ENCODE data around the gene EIF4G2.
A peak's percentile ranks its signal among the peaks of the same experiment; 100 is the strongest.

Gene EIF4G2

GRCh38 chr11:10808553-10809372 lies at the start of gene EIF4G2:
Gene EIF4G2, minus strand, starts transcription at chr11:10808926.
- TF ChIP-seq CTCF (conservative IDR thresholded peaks at IDR 0.05; ENCODE audit: low read length), result no peak

DNA sequence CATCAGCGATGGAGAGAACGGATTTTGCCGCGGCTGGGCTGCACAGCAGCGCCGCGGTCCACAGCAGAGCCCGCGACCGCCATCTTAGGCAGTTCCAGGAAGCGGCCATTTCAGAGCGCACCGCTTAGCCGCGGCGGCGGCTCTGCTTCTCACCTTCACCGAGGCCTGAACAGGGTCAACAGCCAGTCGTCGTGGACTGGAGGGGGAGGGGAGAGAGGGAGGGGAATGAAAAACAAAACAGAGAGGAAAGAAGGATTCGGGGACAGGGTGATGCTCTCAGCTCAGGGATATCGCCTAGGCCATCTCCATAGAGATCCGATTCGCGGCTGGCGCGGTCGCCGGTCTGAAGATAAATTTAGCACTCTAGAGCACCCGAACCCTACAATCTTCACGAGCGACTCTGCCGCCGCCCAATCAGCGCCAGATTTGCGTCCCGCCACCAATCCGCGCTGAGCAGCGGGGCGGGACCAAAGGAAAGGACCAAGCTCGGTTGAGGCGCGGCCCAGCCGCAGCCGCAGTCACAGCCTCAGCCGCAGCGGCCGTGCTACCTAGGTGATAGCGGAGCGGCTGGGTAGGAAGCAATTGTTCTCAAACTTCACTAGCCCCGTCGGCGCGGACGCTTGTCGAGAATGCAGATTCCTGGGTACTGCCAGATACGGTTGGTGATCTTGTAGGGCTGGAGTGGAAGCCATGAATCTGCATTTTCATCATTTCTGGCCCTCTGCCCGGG lies 49.1 kb upstream of the EIF4G2 start, which contains the start of gene ZBED5:
Gene ZBED5 (minus strand): TSS at position 345 of the 730 bp plus-strand sequence. CDS start 3,108 bp downstream, outside the sequence.
- no peak for TF ChIP-seq CTCF (conservative IDR thresholded peaks at IDR 0.05; ENCODE audit: low read length)

More at GRCh38 chr11:10808553-10809372, at the start of gene EIF4G2:
- peak within 1 kb of the TSS; percentile 86 for H3K4me3 ChIP-seq (ENCODE audit: low read length)
- peak; percentile 98 for DNase-seq (ENCODE audit: low read depth)

DNA sequence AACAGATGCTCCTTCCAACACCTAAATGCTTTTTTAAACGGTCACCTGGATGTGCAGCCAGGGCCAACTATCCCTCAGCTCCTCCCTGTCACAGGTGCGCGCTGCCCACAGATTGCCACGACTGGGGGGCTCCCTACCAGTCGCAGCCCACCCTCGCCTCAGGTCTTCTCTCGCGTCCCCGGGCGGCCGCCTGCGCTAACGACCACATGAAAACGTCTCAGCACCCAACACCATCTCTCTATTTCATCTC lies 48.7 kb upstream of the EIF4G2 start:
- H3K4me3 ChIP-seq (ENCODE audit: low read length), result peak overlapping the region; percentile 97
- DNase-seq (ENCODE audit: low read depth), result no peak
- no peak for TF ChIP-seq CTCF (conservative IDR thresholded peaks at IDR 0.05; ENCODE audit: low read length)

More for the DNA sequence above, 49.1 kb upstream of the EIF4G2 start, which contains the start of gene ZBED5:
- DNase-seq (ENCODE audit: low read depth), result peak; percentile 97
- peak within 1 kb of the TSS; percentile 97 for H3K4me3 ChIP-seq (ENCODE audit: low read length)

GRCh38 chr11:10856689-10857458 lies 48.1 kb upstream of the EIF4G2 start:
- DNase-seq (ENCODE audit: low read depth), result peak; percentile 30
- TF ChIP-seq CTCF (conservative IDR thresholded peaks at IDR 0.05; ENCODE audit: low read length), result no peak
- H3K4me3 ChIP-seq (ENCODE audit: low read length), result peak overlapping the region; percentile 97

- DNase-seq (ENCODE audit: low read depth), result no peak
- H3K4me3 ChIP-seq (ENCODE audit: low read length), result no peak overlapping the region
- no peak for TF ChIP-seq CTCF (conservative IDR thresholded peaks at IDR 0.05; ENCODE audit: low read length)
These were observed 46.6 kb upstream of the EIF4G2 start for GRCh38 chr11:10855295-10855694.

- no peak for DNase-seq (ENCODE audit: low read depth)
- H3K4me3 ChIP-seq (ENCODE audit: low read length), result no peak overlapping the region
- TF ChIP-seq CTCF (conservative IDR thresholded peaks at IDR 0.05; ENCODE audit: low read length), result no peak
These were observed 39.5 kb upstream of the EIF4G2 start for GRCh38 chr11:10847960-10848860.

Measured in AG10803 (cell line).